Neural cell (in vitro differentiated cells): Measurements from ENCODE around the gene CASKIN1. TPM values are rescaled to one million over a fixed set of nuclear protein-coding genes. Genes with fewer than 3 reads are reported as not detected.

Experiments
- H2AFZ ChIP-seq: fragments of 200-600, 300-800 bp; sonication (generic), shearing (Covaris generic); 2 replicates; pipeline ENCODE4 v1.6.0; 2014; ENCODE audit warnings: low read depth, mild to moderate bottlenecking, antibody characterized with exemption, low read length, moderate library complexity
- H3F3A ChIP-seq: fragments of 200-600 bp; shearing (Covaris generic); 2 replicates; pipeline ENCODE4 v1.6.1; 2016; ENCODE audit warnings: mild to moderate bottlenecking, moderate library complexity, mixed read lengths, antibody characterized with exemption, low read length; ENCODE audit not compliant: insufficient read depth, poor library complexity, severe bottlenecking
- H3K27ac ChIP-seq: fragments of 200-600, 300-800 bp; sonication (generic), shearing (Covaris generic); 2 replicates; pipeline ENCODE4 v1.5.1; 2014; ENCODE audit warnings: mild to moderate bottlenecking, low read length, moderate library complexity
- H3K27me3 ChIP-seq: fragments of 300-800, 200-600 bp; sonication (generic), shearing (Covaris generic); 2 replicates; pipeline ENCODE4 v1.6.0; 2014; ENCODE audit warnings: mild to moderate bottlenecking, low read depth, low read length, moderate library complexity; ENCODE audit not compliant: insufficient read depth
- H3K36me3 ChIP-seq: fragments of 300-800, 200-600 bp; sonication (generic), shearing (Covaris generic); 2 replicates; pipeline ENCODE4 v1.5.1; 2014; ENCODE audit warnings: mild to moderate bottlenecking, antibody characterized with exemption, low read length, moderate library complexity; ENCODE audit not compliant: insufficient read depth
- H3K4me2 ChIP-seq: fragments of 300-800, 200-600 bp; sonication (generic), shearing (Covaris generic); 2 replicates; pipeline ENCODE4 v1.6.0; 2014; ENCODE audit warnings: mild to moderate bottlenecking, low read length
- H3K4me3 ChIP-seq: fragments of 300-800, 200-600 bp; sonication (generic), shearing (Covaris generic); 2 replicates; pipeline ENCODE4 v1.5.1; 2014; ENCODE audit warnings: mild to moderate bottlenecking, low read length, moderate library complexity
- H3K79me2 ChIP-seq: fragments of 200-600 bp; shearing (Covaris generic); replicated peaks from 2 replicates; pipeline ENCODE4 v1.6.0; 2014; ENCODE audit warnings: mild to moderate bottlenecking, low read length, moderate library complexity; ENCODE audit not compliant: insufficient read depth
- H3K9ac ChIP-seq: fragments of 300-800, 200-600 bp; sonication (generic), shearing (Covaris generic); 2 replicates; pipeline ENCODE4 v1.6.1; 2016; ENCODE audit warnings: mild to moderate bottlenecking, low read length, mixed read lengths
- H3K9me2 ChIP-seq: fragments of 200-600 bp; shearing (Covaris generic); 2 replicates; pipeline ENCODE4 v1.6.1; 2016; ENCODE audit warnings: mild to moderate bottlenecking, low read length, mixed read lengths; ENCODE audit not compliant: insufficient read depth
- H3K9me3 ChIP-seq: fragments of 200-600, 300-800 bp; sonication (generic), shearing (Covaris generic); 2 replicates; pipeline ENCODE4 v1.6.1; 2016; ENCODE audit warnings: mild to moderate bottlenecking, mixed run types, low read length, moderate library complexity, mixed read lengths
- H4K20me1 ChIP-seq: fragments of 200-600 bp; shearing (Covaris generic); 2 replicates; pipeline ENCODE4 v1.6.1; 2016; ENCODE audit warnings: mild to moderate bottlenecking, mixed run types; ENCODE audit not compliant: insufficient read depth
- EP300 ChIP-seq: fragments of 450-650 bp; conservative IDR thresholded peaks from 2 replicates; pipeline ENCODE4 v1.6.1; 2014; ENCODE audit warnings: antibody characterized with exemption, mild to moderate bottlenecking, moderate library complexity; ENCODE audit not compliant: poor library complexity, severe bottlenecking
- EZH2 ChIP-seq: fragments of 200-600, 300-800 bp; shearing (Covaris generic), sonication (generic); IDR thresholded peaks from 2 replicates; pipeline ENCODE4 v1.6.1; 2014; ENCODE audit warnings: antibody characterized with exemption, low read length, borderline replicate concordance, mild to moderate bottlenecking; ENCODE audit not compliant: insufficient read depth, poor library complexity, severe bottlenecking
- MXI1 ChIP-seq: fragments of 450-650 bp; conservative IDR thresholded peaks from 2 replicates; pipeline ENCODE4 v1.6.1; 2014; ENCODE audit warnings: antibody characterized with exemption, mild to moderate bottlenecking; ENCODE audit not compliant: poor library complexity, severe bottlenecking
- POLR2AphosphoS5 ChIP-seq: IDR thresholded peaks from 2 replicates; pipeline ENCODE4 v1.6.1; 2012
- RAD21 ChIP-seq: fragments of 450-650 bp; conservative IDR thresholded peaks from 2 replicates; pipeline ENCODE4 v1.6.1; 2014; ENCODE audit warnings: antibody characterized with exemption, mild to moderate bottlenecking, moderate library complexity
- REST ChIP-seq: IDR thresholded peaks from 2 replicates; pipeline ENCODE4 v1.6.1; 2012; ENCODE audit warnings: borderline replicate concordance
- SMC3 ChIP-seq: fragments of 450-650 bp; conservative IDR thresholded peaks from 2 replicates; pipeline ENCODE4 v1.6.1; 2014; ENCODE audit warnings: antibody characterized with exemption, mild to moderate bottlenecking, moderate library complexity; ENCODE audit not compliant: poor library complexity
- TAF1 ChIP-seq: IDR thresholded peaks from 2 replicates; pipeline ENCODE4 v1.6.1; 2012; ENCODE audit warnings: low read depth
- polyA plus RNA-seq: library from polyadenylated mRNA; depleted of rRNA; stranded (reverse); fragments of >200 nt; gene quantifications from 2 replicates; pipeline ENCODE4 v1.2.3, GENCODE V29; 2014
- TF ChIP-seq, protein P1 (sequence below): fragments of 450-650 bp; IDR thresholded peaks from 2 replicates; pipeline ENCODE4 v1.5.1; 2014; ENCODE audit warnings: antibody characterized with exemption, mild to moderate bottlenecking, moderate library complexity; ENCODE audit not compliant: poor library complexity, severe bottlenecking

CASKIN1 gene
- polyA plus RNA-seq, 1 donor from 2014 or later: 10.3 TPM

DNA sequence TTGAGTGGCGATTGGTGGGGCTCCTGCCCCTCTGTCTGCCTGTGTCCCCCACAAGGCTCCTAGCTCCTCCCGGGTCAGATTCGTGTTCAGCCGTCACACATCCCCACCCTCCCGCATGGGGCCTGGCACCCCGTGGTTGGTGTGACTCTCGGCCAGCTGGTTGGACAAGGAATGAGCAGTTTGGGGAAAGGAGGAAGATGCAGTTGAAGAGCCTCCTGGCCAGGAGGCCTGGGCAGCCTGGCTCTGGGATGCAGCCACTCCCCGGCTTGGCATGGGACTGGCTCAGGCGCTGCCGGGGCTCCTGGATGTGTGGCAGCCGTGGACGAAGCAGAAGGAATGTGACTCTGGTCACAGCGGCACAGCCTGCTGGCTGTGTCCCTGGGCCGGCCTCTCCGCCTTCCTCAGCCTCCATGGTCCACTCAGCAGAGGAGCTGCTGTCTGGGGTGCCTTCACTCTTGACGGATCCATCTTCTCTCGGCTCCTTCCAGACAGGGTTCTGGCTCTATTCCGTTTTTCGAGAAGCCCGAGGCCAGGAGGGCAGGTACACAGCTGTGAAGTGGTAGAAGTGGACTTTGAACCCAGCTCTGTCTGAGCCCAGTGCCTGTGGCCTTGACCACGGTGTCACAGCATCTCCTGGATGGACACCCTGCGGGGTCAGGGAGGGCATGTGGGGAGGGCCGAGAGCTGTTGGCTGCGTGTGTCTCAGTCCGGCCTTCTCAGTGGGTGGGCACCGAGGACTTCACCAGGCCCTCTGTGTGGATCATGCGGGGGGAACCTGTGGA lies 38.7 kb downstream of the CASKIN1 start:
- H3K36me3 ChIP-seq: no peaks in the 10 kb centered on the region
- no peak overlapping the region for H3K9ac ChIP-seq
- H3K4me2 ChIP-seq: no peak overlapping the region
- H3K9me2 ChIP-seq: no peaks in the 10 kb centered on the region
- H3K27ac ChIP-seq: no peak overlapping the region
- H3K9me3 ChIP-seq: no peaks in the 10 kb centered on the region
- H2AFZ ChIP-seq: no peak overlapping the region
- no peaks in the 10 kb centered on the region for H3K27me3 ChIP-seq
- TF ChIP-seq TAF1: no peak
- no peak for TF ChIP-seq EP300
- no peak for TF ChIP-seq SMC3
- no peak for TF ChIP-seq REST
- H4K20me1 ChIP-seq: peaks cover 6% of the 10 kb centered on the region
- peak overlapping the region; percentile 85 for H3K4me3 ChIP-seq
- no peaks in the 10 kb centered on the region for H3F3A ChIP-seq
- H3K79me2 ChIP-seq: peaks cover 52% of the 10 kb centered on the region

GRCh38 chr16:2156849-2157224 lies 39.6 kb downstream of the CASKIN1 start:
- no peak overlapping the region for H2AFZ ChIP-seq
- H3K9me2 ChIP-seq: no peaks in the 10 kb centered on the region
- peak overlapping the region; percentile 72 for H3K4me2 ChIP-seq
- no peaks in the 10 kb centered on the region for H3F3A ChIP-seq
- H3K27ac ChIP-seq: no peak overlapping the region
- H3K4me3 ChIP-seq: peak overlapping the region; percentile 85
- no peaks in the 10 kb centered on the region for H3K36me3 ChIP-seq
- H3K79me2 ChIP-seq: peaks cover 52% of the 10 kb centered on the region
- no peak for TF ChIP-seq POLR2AphosphoS5
- TF ChIP-seq EP300: no peak
- TF ChIP-seq TAF1: no peak
- TF ChIP-seq, protein P1, sequence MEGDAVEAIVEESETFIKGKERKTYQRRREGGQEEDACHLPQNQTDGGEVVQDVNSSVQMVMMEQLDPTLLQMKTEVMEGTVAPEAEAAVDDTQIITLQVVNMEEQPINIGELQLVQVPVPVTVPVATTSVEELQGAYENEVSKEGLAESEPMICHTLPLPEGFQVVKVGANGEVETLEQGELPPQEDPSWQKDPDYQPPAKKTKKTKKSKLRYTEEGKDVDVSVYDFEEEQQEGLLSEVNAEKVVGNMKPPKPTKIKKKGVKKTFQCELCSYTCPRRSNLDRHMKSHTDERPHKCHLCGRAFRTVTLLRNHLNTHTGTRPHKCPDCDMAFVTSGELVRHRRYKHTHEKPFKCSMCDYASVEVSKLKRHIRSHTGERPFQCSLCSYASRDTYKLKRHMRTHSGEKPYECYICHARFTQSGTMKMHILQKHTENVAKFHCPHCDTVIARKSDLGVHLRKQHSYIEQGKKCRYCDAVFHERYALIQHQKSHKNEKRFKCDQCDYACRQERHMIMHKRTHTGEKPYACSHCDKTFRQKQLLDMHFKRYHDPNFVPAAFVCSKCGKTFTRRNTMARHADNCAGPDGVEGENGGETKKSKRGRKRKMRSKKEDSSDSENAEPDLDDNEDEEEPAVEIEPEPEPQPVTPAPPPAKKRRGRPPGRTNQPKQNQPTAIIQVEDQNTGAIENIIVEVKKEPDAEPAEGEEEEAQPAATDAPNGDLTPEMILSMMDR: no peak
- TF ChIP-seq RAD21: no peak
- TF ChIP-seq EZH2: no peak
- TF ChIP-seq SMC3: no peak
- no peak for TF ChIP-seq MXI1
- no peak for TF ChIP-seq REST
- H3K9me3 ChIP-seq: no peaks in the 10 kb centered on the region
- peak overlapping the region; percentile 82 for H3K9ac ChIP-seq
- H4K20me1 ChIP-seq: peaks cover 7% of the 10 kb centered on the region
- H3K27me3 ChIP-seq: no peaks in the 10 kb centered on the region
